ENCODE data around the gene CXCL9. TPM values are rescaled to one million over a fixed set of nuclear protein-coding genes. Genes with fewer than 3 reads are reported as not detected.
"Not testable (repeated sequence)": the region's sequence is repeated elsewhere in the genome, so short reads cannot be mapped to it uniquely, and the experiment has no call there.

CXCL9 gene
- under 1 TPM in 9 of 10 donors, not detected in 1; 0.04 to 0.59 (median 0.20) TPM for polyA plus RNA-seq (ENCODE audit: insufficient read length in 10 of 10)
- long read RNA-seq, donor 1 = 0 reads
- long read RNA-seq, donor 2 = 0 reads
- long read RNA-seq, donor 3 = 0 reads
- long read RNA-seq, donor 4 = 0 reads
- long read RNA-seq, donor 5 = 0 reads
- long read RNA-seq, donor 6 = 0 reads
- long read RNA-seq, donor 7 = 0 reads
- long read RNA-seq, donor 8 = 0 reads
- long read RNA-seq, donor 9 = 0 reads

- DNase-seq = no peak
Observed at GRCh38 chr4:76007089-76007862, at the start of gene CXCL9. CXCL9 (minus strand) TSS chr4:76007509; CDS start chr4:76007449, 60 bp downstream.

DNA sequence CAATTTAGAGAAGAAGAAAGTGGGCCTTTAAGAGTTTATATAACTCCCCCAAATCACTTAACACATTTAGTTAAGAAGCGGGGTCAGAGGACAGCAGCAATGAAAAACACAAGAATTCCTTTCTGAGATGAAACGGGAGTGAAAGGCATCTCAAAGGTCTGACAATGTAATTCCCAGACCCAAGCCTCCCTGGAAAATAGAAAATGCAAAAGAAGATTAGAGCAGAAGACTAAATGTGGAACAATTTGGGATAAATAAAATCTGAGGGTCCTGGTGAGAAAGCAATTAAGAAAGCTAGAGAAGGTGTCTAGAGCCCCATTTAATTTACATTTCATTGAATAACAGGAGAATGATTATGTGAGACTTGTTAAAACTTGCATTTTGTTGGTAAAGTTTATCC lies 48.1 kb upstream of the CXCL9 start:
- DNase-seq = no peak

DNA sequence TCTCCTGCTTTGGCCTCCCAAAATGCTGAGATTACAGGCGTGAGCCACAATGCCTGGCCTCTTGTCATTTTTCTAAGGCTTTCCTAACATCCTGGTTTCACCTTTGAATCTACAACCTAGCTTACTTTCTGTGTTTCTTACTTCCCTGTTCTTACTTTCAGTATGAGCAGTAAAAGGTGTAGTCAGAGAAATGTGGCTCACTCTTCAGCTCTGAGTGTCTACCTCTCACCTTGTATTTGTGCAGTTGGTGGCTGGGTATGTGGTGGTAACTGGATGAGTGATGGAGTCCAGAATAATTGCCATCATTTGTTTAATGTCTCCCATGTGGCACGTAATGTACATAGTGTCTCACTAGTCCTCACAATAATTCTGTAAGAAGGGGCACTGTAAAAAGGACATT lies 47.7 kb upstream of the CXCL9 start:
- DNase-seq = no peak

GRCh38 chr4:76053730-76054129 lies 46.4 kb upstream of the CXCL9 start:
- DNase-seq = no peak

DNA sequence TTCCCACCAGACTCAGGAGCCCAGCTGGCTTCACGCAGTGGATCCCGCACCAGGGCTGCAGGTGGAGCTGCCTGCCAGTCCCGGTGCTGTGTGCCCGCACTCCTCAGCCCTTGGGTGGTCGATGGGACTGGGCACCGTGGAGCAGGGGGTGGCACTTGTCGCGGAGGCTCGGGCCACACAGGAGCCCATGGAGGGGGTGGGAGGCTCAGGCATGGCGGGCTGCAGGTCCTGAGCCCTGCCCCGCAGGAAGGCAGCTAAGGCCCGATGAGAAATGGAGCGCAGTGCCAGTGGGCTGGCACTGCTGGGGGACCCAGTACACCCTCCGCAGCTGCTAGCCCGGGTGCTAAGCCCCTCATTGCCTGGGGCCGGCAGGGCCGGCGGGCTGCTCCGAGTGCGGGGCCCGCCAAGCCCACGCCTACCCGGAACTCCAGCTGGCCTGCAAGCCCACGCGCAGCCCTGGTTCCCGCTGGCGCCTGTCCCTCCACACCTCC lies 43.3 kb upstream of the CXCL9 start:
- DNase-seq = not testable (repeated sequence)

DNA sequence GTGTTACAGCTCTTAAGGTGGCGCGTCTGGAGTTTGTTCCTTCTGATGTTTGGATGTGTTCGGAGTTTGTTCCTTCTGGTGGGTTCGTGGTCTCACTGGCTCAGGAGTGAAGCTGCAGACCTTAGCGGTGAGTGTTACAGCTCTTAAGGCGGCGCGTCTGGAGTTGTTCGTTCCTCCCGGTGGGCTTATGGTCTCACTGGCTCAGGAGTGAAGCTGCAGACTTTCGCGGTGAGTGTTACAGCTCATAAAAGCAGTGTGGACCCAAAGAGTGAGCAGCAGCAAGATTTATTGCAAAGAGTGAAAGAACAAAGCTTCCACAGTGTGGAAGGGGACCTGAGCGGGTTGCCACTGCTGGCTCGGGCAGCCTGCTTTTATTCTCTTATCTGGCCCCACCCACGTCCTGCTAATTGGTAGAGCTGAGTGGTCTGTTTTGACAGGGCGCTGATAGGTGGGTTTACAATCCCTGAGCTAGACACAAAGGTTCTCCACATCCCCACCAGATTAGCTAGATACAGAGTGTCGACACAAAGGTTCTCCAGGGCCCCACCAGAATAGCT lies 42.6 kb upstream of the CXCL9 start:
- not testable (repeated sequence) for DNase-seq

DNA sequence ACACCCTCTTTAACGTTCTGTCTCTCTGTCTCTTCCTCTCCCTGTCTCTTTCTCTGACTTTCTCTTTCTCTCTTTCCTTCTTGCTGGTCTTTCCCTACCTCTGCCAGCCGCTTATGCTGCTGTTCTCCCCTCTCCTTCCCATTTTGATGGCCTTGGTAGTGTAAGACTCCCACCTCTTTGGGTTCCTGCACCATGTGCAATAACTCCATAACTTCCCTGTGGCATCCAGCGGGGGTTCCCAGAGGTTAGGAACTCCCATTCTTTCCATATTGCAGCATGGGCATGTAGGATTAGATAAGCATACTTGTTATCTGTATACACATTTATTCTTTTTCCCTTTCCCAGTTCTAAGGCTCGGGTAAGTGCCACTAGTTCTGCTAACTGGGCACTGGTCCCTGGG lies 37.4 kb upstream of the CXCL9 start:
- not testable (repeated sequence) for DNase-seq

DNA sequence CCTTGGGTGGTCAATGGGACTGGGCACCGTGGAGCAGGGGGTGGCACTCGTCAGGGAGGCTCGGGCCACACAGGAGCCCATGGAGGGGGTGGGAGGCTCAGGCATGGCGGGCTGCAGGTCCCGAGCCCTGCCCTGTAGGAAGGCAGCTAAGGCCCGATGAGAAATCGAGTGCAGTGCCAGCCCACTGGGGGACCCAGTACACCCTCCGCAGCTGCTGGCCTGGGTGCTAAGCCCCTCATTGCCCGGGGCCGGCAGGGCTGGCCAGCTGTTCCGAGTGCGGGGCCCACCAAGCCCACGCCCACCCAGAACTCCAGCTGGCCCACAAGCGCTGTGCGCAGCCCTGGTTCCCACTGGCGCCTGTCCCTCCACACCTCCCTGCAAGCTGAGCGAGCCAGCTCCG lies 36.0 kb upstream of the CXCL9 start:
- not testable (repeated sequence) for DNase-seq

GRCh38 chr4:76042241-76042998 lies 35.1 kb upstream of the CXCL9 start:
- DNase-seq = not testable (repeated sequence)

DNA sequence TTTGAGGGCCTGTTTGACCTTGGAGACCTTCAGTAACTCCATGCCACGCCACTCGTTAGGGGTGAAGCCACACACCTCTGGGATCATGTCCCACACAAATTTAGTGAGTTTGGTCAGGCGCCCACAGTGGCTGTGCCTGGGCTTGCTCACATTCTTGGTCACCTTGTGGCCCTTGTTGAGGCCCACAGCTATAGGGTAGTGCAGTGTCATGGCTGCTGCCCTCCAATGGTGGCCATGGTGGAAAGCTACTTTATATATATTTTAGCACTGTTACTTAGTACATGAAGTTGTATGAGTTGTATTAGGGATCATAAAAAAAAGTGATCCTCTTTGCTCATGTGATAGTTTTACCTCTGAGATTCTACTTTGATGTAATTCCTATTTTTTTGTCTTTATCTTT lies 29.5 kb upstream of the CXCL9 start:
- no peak for DNase-seq

DNA sequence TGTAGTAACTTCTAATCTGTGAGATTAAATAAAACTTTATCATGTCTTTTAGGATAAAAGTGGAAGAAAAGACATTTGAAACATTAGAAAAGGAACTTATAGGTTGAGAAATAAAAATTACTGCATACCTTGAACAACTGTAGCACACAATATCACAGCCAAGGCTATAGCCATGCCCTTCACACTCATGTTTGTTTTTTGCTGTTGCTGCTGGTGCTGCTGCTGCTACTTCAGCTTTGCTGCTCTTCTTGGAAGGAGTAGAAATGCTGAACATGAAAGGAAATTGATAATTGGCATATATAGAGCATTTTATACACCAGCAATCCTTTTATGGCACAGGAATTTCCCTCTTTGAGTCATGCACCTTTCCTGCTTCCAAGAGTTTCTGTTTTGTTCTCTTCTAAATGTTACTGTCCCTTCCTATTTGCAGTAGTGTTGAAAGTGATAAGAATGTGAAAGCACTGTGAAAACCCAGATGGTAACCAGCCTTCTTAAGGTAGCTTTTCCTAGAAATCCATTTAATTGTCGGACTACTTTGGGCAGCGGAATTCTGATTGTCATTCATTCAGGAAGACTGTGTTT lies 28.6 kb upstream of the CXCL9 start, which contains the start of gene CXCL11:
CXCL11 (minus strand) TSS at position 272 of the 582 bp plus-strand sequence; CDS start at position 189, 83 bp downstream.
- no peak for DNase-seq

DNA sequence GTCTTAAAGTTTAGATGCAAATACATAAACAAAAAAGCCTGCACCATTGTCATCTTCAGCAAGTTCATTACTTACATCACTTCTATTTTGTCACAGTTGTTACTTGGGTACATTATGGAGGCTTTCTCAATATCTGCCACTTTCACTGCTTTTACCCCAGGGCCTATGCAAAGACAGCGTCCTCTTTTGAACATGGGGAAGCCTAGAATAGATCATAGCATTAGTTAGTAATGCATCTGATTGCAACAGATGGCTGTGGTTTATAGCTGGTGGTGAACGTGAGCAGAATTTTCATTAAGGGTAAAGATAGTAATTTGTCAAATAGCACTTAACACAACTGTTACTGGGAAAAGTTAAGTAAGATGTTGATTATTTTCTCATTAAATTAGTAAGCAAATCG lies 27.8 kb upstream of the CXCL9 start:
- DNase-seq = no peak

DNA sequence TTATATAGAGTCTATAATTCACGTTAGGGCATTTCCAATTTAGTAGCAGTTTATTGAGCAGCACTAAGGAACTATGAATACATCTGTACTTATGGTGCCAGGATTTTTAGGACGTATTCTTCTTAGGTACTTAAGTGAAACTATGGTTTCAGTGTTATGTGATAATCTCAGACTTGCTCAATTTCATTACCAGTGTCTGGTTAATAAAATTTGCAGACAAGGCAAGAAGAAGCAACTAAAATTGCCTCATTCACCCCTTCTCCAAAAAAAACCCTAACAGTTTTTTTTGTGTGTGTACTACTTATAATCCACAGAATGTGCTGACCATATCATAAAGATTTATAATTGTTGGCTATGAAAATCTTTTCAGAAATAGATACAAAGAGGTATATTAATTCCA lies 22.0 kb upstream of the CXCL9 start:
- DNase-seq = no peak

DNA sequence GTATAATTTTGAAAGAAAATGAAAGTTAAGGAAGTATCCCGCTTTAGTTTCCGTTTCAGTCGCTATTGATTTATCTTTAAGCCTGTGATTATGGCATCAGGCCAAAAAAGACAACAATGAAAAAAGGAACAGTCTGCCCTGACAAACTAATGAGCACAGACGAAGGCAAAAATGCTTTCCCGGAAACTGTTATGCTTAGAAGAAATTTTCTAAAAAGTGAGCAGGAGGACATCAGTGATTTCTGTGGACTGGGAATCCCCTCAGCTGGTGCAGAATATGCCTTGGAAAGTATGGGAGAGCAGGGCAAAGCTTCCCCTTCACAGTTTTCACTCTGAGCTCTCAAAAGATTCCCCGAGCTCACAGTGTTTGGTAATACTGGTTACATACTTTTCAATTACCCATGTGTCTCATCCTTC lies 21.0 kb upstream of the CXCL9 start:
- peak in 2 of 3 donors; percentile 16 to 53 for DNase-seq

DNA sequence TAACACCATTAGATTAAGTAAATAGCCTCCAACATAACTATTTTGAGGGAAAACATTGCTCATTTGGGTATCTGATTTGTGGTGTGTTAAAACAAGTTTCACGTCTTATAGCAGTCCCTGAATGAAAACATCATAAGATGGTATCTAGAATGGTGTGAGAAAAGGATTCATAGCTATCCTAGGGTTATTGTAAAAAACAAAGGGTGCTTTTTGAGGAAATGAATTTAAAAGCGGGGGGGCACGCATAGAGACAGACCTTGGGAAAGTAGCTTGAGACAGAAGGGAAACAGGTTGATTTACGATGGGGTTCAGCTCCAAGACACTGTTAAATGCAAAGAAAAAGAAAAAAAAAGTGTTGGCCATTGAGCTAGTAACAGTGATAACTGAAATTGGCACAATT lies 16.8 kb upstream of the CXCL9 start:
- no peak for DNase-seq

DNA sequence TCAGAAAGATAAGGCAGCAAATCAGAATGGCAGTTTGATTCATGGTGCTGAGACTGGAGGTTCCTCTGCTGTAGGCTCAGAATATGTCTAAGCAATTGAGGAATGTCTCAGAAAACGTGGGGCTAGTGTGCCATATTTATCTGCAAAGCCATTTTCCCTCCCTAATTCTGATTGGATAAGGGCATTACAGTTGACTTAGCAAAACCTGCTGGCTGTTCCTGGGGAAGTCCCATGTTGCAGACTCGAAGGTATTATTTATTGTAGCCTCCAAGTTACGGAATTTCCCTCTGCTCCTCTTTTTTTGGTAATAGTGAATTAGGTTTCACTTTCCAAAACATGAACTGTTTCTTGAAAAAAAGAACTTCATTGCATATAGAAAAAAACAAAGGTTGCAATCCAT lies 16.1 kb upstream of the CXCL9 start, which contains the start of gene CXCL10:
CXCL10 (minus strand) TSS at position 109 of the 400 bp plus-strand sequence; CDS start at position 43, 66 bp downstream.
- no peak for DNase-seq

- DNase-seq = no peak
Observed at GRCh38 chr4:76022677-76023076, 15.4 kb upstream of the CXCL9 start.

DNA sequence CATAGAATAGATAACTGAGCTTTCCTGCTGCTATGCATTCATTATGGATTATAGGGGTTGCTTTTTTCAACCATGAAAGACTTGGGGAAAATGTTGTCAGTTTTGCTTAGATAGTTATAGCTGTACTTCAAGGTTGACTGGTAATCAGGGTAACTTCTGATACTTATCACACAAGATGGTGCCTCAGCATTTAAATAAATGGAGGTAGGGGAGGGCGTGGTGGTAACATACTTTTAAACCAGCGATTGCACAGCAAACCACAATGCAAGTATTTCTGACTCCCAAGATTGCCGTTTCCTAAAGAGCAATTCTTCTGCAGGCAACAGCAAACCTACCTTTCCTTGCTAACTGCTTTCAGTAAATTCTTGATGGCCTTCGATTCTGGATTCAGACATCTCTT lies 14.7 kb upstream of the CXCL9 start:
- DNase-seq = no peak

GRCh38 chr4:76017056-76017686 lies 9.9 kb upstream of the CXCL9 start:
- no peak for DNase-seq

DNA sequence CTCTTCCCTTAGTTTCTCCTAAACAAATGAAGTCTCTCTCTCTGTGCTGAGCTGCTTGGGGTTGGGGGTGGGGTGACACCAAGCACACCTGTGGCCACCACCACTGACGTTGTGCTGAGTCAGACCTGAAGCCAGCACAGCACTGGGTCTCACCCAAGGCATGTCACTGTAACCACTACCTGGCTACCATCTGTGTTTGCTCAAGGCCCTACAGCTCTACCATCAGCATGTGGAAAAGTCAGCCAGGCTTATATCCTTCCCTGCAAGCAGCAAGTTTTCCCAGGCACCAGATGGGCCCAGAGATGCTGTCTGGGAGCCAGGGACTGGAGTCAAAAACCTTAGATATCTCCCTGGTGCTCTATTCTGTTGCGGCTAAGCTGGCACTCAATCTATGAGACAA lies 9.1 kb upstream of the CXCL9 start:
- no peak for DNase-seq

DNA sequence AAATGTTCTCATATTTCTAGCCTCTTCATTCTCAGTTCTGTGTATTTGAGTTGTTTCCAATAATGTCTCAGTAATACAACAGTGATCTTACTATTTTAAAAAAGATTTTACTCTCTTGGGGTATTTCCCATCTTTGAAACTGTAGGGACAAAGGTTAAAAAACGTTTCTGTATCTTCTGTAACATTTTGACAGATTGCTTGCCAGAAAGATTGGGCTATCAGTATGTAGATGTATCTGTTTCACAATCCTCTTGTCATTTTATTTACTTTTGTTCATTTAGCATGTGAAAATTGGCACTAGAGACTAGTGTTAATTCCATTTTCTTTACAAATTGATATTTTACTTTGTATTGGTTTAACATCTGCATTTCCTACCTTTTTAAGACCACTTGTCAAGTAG lies 6.2 kb upstream of the CXCL9 start:
- no peak for DNase-seq

Data from muscle of back (tissue), 13 donors.